Hindlimb muscle (tissue), 1 donor: Measurements from ENCODE around the gene COX5A. TPM values are rescaled to one million over a fixed set of nuclear protein-coding genes. Genes with fewer than 3 reads are reported as not detected.

Experiments used
- DNase-seq: peaks from one replicate; pipeline ENCODE4 v3.0.0-alpha.2; 2013
- polyA plus RNA-seq: library from polyadenylated mRNA; unstranded; fragments of 120-200 nt; gene quantifications from one replicate; pipeline ENCODE4 v1.2.1, GENCODE V29; 2013; ENCODE audit not compliant: insufficient read length

The COX5A gene
- polyA plus RNA-seq, result 243 TPM

DNA sequence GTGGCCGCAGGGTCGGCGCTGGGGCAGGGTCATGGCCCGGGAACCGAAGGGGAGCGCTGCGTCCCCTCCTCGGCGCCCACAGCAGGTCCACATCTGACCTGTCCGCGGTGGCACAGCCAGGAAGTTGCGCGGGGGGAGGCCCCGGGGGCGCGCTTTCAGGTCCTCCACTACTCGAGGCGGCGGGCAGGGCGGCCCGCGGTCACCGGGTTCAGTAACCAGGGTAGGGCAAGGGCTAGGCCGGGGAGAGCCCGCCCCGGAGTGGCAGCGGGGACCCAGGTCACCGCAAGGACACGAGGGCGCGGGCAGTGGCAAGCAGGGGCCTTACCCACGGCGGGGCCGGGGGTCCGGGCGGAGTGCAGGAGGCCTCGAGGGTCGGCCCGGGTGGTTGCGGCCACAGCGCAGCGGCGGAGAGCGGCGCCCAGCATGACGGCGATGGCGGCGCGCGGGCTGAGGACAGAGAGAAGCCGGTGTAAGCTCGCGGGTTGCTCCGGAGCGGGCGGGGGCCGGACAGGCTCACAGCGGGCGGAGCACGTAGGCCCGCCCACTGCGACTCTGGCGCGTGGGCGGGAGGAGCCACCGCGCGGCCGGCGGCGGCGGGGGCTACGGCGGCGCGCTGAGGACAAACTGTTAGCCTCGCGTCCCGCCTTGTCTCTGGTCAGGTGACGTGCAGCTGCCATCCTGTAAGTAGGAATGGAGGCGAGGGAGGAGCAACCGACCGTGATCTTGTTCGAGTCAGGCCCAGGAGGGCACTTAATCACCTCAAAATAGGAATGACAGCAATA, at the start of gene COX5A:
TSS of gene COX5A (minus strand) at position 484 of the 782 bp plus-strand sequence. CDS start at position 425, 59 bp downstream.
- peak; percentile 97 for DNase-seq

DNA sequence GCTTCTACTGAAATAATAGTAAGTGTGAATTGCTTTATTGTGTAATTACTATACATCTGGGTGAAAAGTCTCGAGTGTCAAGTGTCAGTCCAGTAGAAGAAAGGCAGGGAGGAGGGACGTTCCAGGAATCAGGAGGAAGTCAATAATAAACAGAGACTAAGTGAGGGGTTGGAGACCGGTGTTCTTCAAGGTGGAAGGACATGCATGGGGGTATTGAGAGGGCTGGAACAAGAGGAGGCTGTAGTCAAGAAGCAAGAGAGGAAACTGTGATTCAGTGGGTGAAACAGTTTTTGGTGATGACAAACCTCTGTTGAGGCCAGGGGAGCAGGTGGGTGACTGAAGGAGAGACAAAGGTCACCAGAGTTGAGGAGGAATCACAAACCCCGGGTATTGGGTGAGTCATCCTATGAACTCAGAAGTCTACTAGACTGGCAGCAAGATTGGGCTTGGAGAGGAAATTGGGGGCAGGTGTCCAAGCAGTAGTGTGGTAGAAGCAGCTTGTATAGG, 45.9 kb upstream of the COX5A start:
- no peak for DNase-seq

DNA sequence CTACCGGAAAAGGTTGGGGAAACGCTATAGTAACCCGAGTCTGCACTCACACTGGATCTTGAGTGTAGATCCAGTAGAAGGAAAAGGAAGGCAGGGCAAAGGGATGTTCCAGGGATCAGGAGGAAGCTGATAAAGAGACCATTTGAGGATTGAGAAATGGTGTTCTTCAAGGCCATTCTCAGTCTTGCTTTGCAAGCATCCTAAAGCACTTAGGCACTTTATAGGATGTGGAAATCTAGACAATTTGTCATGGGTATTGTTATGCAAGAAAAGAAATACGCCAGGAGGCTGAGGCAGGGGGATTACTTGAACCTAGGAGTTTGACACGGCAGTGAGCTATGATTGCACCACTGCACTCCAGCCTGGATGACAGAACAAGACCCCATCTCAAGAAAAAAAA, 44.3 kb upstream of the COX5A start:
- DNase-seq, result no peak

DNA sequence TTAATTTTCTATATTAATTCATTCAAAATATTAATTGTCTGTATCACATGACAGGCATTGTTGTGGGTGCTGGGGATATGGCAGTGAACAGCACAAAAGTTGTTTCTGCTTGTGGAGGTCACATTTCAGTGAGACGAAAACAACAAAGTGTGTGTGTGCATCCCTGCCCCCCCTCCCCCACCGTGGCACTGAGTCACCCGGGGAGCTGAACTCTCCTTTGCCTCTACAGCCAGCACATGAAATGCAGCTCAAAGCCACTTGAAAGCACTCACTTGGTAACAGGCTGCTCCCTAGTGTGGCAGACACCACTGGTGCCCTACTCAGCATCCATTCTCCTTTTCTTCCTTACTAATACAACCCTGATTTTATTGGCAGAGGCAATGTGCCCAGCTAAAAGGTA, 40.6 kb upstream of the COX5A start:
- no peak for DNase-seq

DNA sequence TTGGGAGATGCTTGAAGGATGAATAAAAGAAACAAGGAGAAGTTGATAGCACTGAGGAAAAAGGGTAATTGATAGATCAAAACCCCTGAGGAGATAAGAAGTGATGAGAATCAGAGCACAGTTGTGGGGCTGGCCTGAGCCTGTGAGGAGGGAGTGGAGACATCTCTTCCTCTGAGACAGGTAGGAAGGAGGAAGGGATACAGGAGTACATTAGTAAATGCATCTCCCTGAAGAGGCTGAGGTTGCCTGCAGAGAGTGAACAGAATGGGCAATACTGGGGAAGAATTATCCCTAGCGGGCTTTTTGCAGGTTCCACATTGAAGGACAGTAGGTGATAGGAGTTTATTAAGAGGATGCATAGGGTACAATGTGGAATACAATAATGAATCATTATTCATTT, 40.2 kb upstream of the COX5A start:
- DNase-seq, result no peak

DNA sequence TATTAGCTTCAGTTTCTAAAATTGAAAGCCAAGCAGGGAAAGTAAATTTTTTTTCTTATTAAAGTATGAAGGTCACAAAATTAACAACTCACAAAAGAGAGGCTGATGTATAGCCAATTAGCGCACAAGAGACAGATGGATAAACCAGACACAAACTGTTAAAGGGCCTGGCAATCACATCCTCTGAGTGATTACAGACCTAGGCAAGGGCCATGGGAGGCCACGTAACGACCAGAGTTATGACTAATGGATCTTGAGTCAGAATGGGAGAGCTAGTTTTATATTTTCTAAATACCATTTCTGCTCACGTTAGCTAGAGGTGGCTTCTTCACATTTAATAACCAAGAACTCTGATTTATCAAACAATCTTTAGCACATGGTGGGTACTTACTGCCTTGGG, 39.7 kb upstream of the COX5A start:
- DNase-seq, result no peak

DNA sequence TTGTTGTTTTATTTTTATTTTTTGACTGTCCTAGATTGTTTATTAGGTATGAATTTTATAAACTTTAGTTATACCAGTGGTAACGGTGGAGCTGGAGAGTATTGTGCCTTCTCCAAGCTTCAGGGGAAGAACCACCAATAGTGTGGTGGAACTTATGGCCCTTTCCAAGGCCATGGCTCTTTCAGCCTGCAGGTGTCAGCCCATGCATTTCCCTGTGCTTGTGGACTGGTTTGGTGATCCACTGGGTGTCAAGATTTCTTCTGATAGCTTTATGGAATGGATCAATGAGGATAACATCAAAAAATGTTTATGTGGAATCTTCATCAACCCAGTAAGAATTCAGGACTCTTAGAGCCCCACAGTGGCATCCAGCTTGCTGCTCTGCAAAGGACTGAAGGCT, 38.3 kb upstream of the COX5A start:
- no peak for DNase-seq

DNA sequence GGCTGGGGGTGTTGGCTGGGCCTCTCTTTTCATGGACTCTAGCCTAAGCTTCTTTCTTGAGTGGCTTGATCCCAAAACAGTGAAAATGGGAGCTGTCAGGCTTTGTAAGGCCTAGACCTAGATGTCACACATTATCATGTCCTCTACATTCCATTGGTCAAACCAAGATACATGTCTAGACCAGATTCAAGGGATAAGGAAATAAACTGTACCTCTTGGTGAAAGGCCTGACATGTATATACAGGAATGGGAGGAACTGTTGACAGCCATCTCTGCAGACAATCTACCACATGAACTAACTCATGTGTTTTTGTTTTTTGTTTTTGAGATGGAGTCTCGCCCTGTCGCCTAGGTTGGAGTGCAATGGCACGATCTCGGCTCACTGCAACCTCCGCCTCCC, 29.8 kb upstream of the COX5A start:
- DNase-seq, result no peak

DNA sequence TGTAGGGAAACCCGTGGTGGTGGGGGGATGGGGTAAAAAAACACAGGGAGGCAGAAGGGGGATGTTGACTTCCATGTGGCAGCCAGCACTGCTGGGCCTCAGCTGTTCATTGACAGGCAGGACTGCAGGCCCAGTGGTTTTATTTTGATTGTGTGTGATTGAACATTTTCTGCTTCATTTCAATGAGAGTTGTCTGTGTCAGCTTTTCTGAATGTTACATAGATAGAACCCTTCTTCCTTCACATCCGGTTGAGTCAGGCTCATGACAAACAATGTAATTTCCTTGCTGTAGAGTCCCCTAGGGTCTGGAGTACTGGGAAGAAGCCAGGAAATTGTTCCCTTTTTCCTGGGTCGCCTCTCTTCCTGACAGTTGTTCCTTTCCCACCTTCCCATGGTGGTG, 26.9 kb upstream of the COX5A start:
- no peak for DNase-seq

DNA sequence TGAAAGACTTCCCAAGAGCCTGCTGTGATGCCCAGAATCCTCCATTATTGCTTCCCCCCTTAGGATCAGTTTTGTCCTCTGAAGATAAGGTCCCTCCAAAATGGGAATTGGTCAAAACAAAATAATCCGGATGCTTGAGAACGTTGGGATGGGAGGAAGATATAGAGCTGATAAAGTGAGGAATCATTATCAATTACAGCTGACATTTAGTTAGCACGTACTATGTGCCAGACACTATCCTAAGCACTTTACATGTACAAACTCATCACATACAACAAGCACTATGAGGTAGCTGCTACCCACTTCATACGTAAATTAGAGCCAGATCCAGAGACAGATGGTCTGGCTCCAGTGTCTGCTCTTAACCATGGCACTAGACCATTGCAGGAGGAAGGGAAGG, 25.3 kb upstream of the COX5A start:
- no peak for DNase-seq

DNA sequence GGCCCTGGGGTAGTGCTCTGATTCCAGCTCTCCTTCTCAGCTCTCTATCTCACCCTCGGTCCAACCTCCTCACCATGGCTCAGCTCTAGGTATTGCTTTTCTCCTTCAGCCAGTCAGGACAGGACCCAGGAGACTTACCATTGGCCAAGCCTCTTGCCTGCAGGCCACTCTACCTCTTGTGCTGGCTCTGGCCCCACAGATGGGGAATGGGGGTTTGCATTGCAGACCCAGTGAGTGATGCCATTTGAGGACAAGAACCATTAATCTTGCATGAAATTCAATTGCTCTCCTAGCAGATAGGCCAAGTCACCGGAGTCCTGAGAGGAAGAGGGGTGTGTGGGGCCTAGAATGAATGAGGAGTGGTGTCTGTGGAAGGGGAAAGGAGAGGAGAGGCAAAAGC, 24.8 kb upstream of the COX5A start:
- DNase-seq, result no peak

DNA sequence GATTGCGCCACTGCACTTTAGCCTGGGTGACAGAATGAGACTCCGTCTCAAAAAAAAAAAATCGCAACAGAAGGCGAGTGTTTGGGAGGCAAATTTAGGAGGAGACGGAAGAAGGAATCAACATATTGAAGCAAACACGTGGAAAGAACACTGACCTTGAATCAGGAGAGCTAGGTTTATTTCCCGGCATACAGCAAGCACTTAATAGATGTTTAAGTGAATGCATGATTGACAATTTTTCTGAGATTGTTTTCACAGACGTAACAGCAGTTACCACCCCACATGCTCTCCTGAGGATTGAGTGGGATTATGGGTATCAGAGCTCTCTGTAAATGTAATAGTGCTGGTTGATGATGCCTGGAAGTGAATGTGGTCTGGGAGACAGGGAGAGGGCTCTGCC, 24.3 kb upstream of the COX5A start:
- DNase-seq, result no peak

DNA sequence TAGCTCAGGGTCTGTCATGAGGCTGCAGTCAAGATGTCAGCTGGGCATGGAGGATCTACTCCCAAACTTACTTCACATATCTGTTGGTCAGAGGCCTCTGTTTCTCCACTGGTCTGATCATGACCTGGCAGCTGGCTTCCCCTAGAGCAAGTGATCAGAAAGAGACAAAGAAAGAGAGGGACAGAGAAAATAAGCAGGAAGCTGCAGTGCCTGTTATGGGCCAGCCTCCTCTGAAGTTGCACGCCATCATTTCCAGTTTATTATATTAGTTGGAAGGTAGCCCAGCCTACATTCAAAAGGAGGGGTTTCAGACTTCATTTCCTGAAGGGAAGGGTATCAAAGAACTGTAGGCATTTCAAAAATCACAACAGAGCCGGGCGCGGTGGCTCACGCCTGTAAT, 23.7 kb upstream of the COX5A start:
- no peak for DNase-seq

DNA sequence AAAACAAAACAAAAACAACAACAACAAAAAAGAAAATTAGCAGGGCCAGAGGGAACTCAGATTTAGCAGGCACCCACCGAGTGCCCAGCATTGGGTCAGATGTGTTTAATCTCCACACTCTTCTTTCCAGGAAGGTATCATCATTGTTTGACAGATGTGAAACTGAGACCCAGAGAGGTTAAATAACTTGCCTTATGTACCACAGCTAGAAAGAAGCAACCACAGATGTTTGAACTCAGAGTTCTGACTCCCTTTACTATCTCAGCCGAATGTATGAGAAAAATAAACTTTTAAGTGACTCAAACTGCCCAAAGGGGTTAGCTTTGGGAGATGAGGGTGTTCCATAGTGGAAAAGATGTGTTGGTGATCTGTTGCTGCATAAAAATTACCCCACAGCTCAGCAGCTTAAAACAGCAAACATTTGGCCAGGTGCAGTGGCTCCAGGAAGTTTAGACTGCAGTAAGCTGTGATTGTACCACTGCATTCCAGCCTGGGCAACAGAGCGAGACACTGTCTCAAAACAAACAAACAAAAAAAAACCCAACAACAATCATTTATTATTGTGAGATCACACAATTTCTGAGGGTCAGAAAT, 23.2 kb upstream of the COX5A start:
- no peak for DNase-seq

DNA sequence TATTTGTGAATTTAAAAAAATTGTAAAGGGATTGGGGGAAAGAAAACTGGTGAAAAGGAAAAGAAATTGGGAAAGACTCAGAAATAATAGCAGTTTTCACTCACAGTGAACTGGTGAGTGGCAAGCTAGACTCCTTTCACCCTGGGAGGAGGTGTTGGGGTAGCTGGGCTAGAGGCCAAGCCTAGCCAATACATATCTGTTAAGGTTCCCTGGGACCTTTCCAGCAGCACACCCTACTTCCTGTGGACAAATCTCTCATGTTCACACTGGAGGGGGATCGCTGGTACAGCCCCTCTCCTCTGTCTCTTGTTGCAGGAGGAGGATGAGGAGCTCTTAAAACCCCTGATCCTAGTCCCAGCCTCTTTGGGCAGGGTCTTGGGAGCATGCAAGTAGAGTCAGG, 22.4 kb upstream of the COX5A start:
- no peak for DNase-seq

DNA sequence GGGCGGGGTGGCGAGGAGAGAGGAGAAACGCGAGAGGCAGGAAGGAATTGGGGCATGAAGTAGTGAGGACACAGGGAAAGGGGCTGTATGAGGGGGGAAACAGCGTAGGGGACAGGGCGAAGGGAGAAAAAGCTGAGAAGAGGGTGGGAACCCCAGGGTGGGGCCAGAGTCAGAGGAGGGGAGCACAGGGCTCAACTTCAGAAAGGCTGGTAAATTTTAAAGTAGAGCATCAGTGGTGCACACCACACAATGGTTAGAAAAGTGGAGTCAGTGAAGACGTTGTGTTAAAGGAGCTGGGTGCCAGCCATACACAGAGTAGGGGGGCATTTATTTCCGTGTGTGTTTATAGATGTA, 21.7 kb upstream of the COX5A start:
- DNase-seq, result no peak

DNA sequence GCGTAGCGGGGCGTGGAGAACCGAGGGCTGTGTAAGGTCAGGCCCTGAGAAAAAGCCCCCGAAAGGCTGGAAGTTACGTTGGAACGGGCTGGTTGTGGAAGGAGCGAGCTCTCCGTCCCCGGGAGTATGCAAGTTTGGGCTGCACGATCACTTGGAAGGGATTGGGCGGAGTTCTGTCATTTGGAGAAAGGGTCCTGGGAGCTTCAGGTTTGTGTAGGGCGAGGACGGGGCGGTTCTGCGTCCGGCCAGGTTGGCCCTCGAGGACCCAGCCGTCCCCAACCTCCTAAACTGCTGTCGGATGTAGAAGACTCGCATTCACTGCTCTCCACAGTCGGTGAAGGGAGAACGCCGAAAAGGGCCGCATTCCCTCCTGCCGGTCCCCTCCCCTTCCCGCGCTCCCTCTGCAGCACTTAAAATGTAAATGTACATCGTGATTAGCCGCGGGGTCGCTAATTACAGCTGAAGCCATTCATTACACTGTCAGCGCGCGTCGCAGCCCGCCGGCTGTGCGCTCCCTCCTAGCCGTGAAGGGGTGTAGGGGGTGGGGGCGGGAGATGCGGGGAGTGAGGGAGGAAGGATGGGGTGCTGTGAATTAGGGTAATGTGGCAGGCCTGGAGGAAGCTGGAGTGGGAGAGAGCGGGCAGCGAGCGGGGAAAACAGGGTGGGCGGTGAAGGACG, 21.2 kb upstream of the COX5A start:
- DNase-seq, result no peak

DNA sequence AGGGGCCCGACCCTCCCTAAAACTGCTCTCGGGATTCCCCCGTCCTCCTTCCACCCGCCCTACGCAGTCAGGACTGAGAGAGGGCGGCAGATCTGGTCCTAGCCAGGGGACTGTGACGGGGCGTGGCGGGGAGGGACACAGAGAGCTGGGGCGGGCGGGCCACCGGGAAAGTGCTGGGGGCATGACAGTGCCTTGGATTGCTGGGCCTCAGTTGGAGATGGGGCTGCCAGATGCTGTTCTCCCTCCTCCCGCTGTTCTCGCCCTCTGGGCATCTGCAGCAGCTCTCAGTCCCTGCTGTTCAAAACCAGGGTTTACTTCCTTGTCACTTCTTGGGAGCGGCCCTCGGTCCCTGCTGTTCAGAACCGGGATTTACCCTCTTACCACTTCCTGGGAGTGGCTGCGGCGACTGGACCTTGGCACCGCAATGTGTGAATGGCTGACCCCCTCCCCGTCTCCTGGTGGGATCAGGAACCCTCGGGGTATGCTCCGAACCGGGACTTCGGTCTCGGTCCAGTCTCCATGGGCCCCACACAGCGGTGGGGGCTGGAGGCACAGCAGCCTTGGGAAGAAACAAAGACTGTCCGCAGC, 20.5 kb upstream of the COX5A start:
- no peak for DNase-seq

DNA sequence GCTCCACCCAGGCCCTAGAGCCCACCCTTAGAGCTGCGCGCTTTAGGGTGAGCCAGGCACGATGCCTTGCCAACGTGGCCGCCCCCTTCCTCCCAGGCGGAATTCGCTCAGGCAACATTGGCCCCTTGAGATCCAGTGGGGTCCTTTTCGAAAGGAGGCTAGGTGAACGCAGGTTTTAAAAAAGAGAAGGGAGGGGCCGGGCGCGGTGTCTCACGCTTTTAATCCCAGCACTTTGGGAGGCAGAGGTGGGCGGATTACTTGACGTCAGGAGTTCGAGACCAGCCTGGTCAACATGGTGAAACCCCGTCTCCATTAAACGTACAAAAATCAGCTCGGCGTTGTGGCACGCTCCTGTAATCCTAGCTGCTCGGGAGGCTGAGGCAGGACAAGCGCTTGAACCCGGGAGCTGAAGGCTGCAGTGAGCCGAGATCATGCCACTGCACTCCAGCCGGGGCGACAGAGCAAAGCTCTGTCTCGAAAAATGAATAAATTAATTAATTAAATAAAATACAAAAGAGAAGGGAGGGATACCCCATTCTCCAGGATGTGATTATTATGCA, 19.7 kb upstream of the COX5A start:
- DNase-seq, result no peak

DNA sequence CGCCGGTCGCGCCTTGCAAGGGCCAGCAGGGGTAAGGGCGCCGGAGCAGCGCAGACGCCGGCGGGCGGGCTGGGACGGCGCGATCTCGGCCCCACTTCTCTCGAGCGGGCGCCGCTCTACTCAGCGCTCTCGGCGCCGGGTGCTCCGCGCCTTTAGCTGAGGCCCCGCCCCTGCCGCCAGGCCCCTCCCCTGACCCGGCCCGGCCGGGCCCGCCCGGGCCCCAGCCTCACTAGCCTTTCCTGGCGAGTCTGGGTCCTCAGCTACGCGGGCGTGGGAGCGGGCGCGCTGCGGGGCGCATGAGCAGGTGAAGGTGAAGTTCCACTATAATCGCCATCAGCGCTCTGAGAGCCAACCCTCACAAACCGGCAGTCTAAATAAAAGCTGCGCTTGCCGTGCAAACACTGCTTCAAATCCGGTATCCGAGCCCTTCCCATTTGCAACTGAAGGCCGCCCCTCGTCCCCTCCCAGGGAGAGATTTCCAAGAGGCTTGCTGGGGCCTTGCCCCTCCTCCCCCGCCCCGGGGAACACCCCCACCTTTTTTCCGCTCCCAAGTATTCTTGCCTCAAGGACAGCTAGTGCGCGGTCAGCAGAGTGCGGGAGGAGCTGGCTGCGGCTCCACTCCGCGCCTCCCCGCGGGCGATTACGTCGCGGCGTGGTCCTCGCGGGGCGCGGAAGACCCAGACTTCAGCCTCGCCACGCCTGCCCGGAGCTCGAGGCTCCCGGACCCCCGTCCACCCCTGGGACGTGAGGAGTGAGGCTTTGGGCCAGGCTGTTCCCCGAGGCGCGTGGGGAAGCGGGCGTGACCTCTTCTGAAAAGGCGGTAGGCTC, 19.0 kb upstream of the COX5A start, which contains the start of gene RPP25:
TSS of gene RPP25 (minus strand) at position 125 of the 828 bp plus-strand sequence. CDS start 189 bp downstream, outside the sequence.
- peak; percentile 54 for DNase-seq

DNA sequence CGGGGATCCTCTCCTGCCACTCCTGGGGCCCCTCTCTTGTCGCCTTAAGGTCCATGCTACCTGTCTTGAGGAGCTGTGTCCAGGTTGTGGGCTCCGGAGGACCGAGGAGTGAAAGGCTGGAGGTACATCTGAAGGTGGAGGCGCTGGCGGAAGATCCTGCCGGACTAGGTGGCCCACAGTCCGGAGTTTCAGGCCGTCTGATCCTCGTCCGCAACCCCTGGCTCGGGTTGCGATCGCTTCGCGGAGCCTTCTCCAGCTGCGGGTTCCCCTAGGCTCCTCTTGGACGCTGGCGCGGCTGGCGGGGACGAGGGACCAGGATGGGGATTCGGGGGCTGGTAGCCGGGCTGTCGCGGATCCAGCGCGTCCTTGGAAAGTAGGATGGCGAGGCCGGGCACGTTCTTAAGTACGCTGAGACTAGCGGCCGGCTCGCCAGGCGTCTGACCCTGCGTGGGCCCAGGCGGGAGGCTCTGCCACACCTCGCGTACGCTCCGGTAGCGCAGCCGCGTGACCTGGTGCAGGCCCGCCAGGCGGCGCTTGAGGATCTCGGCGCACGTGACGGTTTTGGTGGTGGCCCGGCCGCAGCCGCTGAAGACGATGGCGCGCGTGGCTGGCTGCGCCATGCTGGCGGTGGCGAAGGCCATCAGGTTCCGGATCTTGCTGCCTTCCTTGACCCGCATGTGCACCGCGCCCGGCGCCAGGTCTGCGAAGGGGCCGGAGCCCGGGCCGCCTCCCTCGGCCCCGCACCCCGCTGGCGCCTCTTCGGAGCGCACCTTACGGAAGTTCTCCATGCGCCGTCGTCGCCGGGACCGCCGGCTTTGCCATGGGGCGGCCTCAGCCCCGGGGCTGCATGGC, 18.1 kb upstream of the COX5A start:
- peak; percentile 72 for DNase-seq
